ENCODE results near the gene ST6GALNAC4.

Gene ST6GALNAC4

GRCh38 chr9:127915801-127916719, 781 bp downstream of the ST6GALNAC4 start:
- Histone ChIP-seq H3K4me1 (ENCODE audit: low read length) (peaks cover 71% of the 10 kb centered on the region), H3K9me3 (ENCODE audit: insufficient read depth, low read length) (no peaks in the 10 kb centered on the region), H3K27me3 (ENCODE audit: low read depth, low read length) (no peaks in the 10 kb centered on the region), H3K36me3 (replicated peaks; ENCODE audit: low read depth, low read length) (peaks cover 46% of the 10 kb centered on the region), H3K27ac (ENCODE audit: low read length) (peak overlapping the region; percentile 99), H3K4me3 (ENCODE audit: low read length) (peak overlapping the region; percentile 96), H3K79me2 (ENCODE audit: low read length) (peaks cover 65% of the 10 kb centered on the region), H3K4me2 (ENCODE audit: low read length) (peak overlapping the region; percentile 98), H4K20me1 (ENCODE audit: insufficient read depth, low read length) (0 out of 2 replicates have a peak, but pooled peaks cover 6% of the 10 kb centered on the region), H2AFZ (ENCODE audit: low read depth, low read length) (no peak overlapping the region), H3K9ac (ENCODE audit: low read length) (peak overlapping the region; percentile 99)
- TF ChIP-seq, protein P1, sequence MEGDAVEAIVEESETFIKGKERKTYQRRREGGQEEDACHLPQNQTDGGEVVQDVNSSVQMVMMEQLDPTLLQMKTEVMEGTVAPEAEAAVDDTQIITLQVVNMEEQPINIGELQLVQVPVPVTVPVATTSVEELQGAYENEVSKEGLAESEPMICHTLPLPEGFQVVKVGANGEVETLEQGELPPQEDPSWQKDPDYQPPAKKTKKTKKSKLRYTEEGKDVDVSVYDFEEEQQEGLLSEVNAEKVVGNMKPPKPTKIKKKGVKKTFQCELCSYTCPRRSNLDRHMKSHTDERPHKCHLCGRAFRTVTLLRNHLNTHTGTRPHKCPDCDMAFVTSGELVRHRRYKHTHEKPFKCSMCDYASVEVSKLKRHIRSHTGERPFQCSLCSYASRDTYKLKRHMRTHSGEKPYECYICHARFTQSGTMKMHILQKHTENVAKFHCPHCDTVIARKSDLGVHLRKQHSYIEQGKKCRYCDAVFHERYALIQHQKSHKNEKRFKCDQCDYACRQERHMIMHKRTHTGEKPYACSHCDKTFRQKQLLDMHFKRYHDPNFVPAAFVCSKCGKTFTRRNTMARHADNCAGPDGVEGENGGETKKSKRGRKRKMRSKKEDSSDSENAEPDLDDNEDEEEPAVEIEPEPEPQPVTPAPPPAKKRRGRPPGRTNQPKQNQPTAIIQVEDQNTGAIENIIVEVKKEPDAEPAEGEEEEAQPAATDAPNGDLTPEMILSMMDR (IDR thresholded peaks at IDR 0.05; ENCODE audit: low read depth, low read length), result no peak
- TF ChIP-seq EZH2phosphoT487 (IDR thresholded peaks at IDR 0.05; ENCODE audit: low read depth), result no peak

DNA sequence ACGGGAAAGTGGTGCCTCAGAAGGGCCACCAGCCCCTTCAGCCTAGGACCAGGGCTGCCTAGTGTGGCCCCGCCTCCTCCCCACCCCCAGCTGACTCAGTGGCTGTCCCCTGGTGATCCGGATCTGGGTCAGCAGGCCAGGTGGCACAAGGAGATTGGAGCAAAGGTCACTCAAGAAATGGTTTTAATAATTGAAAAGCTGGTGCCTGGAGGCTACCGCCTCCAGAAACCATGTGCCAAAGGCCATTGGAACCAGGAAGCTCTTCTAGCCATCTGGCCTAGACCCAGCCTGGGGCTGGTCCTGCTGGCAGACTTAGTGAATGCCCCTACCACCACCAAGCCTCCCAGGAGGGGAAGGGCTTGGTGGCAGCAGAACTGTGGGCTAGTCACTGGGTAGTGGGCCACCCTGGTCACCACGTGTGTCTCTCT, 1.5 kb downstream of the ST6GALNAC4 start:
- Histone ChIP-seq H3K27ac (ENCODE audit: low read length) (peak overlapping the region; percentile 99), H3K27me3 (ENCODE audit: low read depth, low read length) (no peaks in the 10 kb centered on the region), H3K9me3 (ENCODE audit: insufficient read depth, low read length) (no peaks in the 10 kb centered on the region), H3K4me2 (ENCODE audit: low read length) (peak overlapping the region; percentile 98), H3K4me1 (ENCODE audit: low read length) (peaks cover 73% of the 10 kb centered on the region), H3K9ac (ENCODE audit: low read length) (peak overlapping the region; percentile 99), H2AFZ (ENCODE audit: low read depth, low read length) (no peak overlapping the region), H3K4me3 (ENCODE audit: low read length) (peak overlapping the region; percentile 96), H3K36me3 (replicated peaks; ENCODE audit: low read depth, low read length) (peaks cover 53% of the 10 kb centered on the region), H4K20me1 (ENCODE audit: insufficient read depth, low read length) (0 out of 2 replicates have a peak, but pooled peaks cover 6% of the 10 kb centered on the region), H3K79me2 (ENCODE audit: low read length) (peaks cover 72% of the 10 kb centered on the region)
- TF ChIP-seq EZH2phosphoT487 (IDR thresholded peaks at IDR 0.05; ENCODE audit: low read depth), result no peak
- TF ChIP-seq, protein P1 (IDR thresholded peaks at IDR 0.05; ENCODE audit: low read depth, low read length), result no peak

- Histone ChIP-seq H3K36me3 (replicated peaks; ENCODE audit: low read depth, low read length) (peaks cover 59% of the 10 kb centered on the region), H4K20me1 (ENCODE audit: insufficient read depth, low read length) (peaks cover 15% of the 10 kb centered on the region), H3K4me2 (ENCODE audit: low read length) (peak overlapping the region; percentile 25; the same call in 1 of the 2 replicates), H3K9me3 (ENCODE audit: insufficient read depth, low read length) (no peaks in the 10 kb centered on the region), H3K27me3 (ENCODE audit: low read depth, low read length) (no peaks in the 10 kb centered on the region), H3K4me3 (ENCODE audit: low read length) (no peak overlapping the region), H3K27ac (ENCODE audit: low read length) (peak overlapping the region; percentile 95; the same call in 1 of the 2 replicates), H3K9ac (ENCODE audit: low read length) (no peak overlapping the region), H2AFZ (ENCODE audit: low read depth, low read length) (no peak overlapping the region), H3K4me1 (ENCODE audit: low read length) (peaks cover 74% of the 10 kb centered on the region), H3K79me2 (ENCODE audit: low read length) (peaks cover 76% of the 10 kb centered on the region)
- TF ChIP-seq, protein P1 (IDR thresholded peaks at IDR 0.05; ENCODE audit: low read depth, low read length), result no peak
- TF ChIP-seq EZH2phosphoT487 (IDR thresholded peaks at IDR 0.05; ENCODE audit: low read depth), result no peak
These were observed 3.2 kb downstream of the ST6GALNAC4 start for GRCh38 chr9:127913682-127914081.

DNA sequence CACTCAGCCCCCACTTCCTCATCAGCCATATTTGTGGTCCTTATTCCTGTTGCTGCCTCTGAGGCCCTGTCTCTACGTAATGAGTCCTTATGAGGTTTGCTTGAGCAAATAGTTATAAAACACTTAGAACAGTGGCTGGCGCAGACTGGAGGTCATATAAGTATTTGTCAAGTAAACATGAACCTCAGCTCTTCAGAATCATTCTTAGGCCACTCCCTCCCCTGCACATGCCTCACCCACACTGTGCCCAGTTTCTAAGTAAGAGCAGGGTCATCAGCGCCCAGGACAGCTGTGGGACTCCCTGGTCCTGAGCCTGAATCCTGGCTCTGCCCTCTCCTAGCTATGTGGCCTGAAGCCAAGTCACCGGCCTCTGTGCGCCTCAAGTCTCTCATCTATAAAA, 4.0 kb downstream of the ST6GALNAC4 start:
- TF ChIP-seq, protein P1 (IDR thresholded peaks at IDR 0.05; ENCODE audit: low read depth, low read length), result no peak
- TF ChIP-seq EZH2phosphoT487 (IDR thresholded peaks at IDR 0.05; ENCODE audit: low read depth), result no peak
- peaks cover 74% of the 10 kb centered on the region for H3K4me1 ChIP-seq (ENCODE audit: low read length)
- no peaks in the 10 kb centered on the region for H3K27me3 ChIP-seq (ENCODE audit: low read depth, low read length)
- no peaks in the 10 kb centered on the region for H3K9me3 ChIP-seq (ENCODE audit: insufficient read depth, low read length)
- H3K9ac ChIP-seq (ENCODE audit: low read length), result peak overlapping the region; percentile 34; the same call in 1 of the 2 replicates
- peak overlapping the region; percentile 53 for H3K4me2 ChIP-seq (ENCODE audit: low read length)
- peak overlapping the region; percentile 95 for H3K27ac ChIP-seq (ENCODE audit: low read length)
- H4K20me1 ChIP-seq (ENCODE audit: insufficient read depth, low read length), result peaks cover 21% of the 10 kb centered on the region
- peaks cover 77% of the 10 kb centered on the region for H3K79me2 ChIP-seq (ENCODE audit: low read length)
- H3K4me3 ChIP-seq (ENCODE audit: low read length), result peak overlapping the region; percentile 17; the same call in 1 of the 2 replicates
- H2AFZ ChIP-seq (ENCODE audit: low read depth, low read length), result no peak overlapping the region
- peaks cover 67% of the 10 kb centered on the region for H3K36me3 ChIP-seq (replicated peaks; ENCODE audit: low read depth, low read length)
